Panc1 (cell line): ENCODE measurements around the gene DCDC2B.

ENCODE experiments used
- CTCF ChIP-seq: fragments of 450-650 bp; IDR thresholded peaks from 2 replicates; pipeline ENCODE4 v1.5.1; 2017; ENCODE audit warnings: mild to moderate bottlenecking
- POLR2AphosphoS5 ChIP-seq: IDR thresholded peaks from 2 replicates; pipeline ENCODE4 v1.6.1; 2012; ENCODE audit warnings: mild to moderate bottlenecking, low read depth, low read length, moderate library complexity
- REST ChIP-seq, 2 experiments: IDR thresholded peaks; 2 replicates each; pipeline ENCODE4 v1.6.1; 2011 to 2012; ENCODE audit warnings: low read depth in 2 of 2, control low read depth in 1 of 2, low read length in 1 of 2, mild to moderate bottlenecking in 1 of 2, moderate library complexity in 1 of 2; ENCODE audit not compliant: insufficient read depth in 1 of 2
- SIN3A ChIP-seq: IDR thresholded peaks from 2 replicates; pipeline ENCODE4 v1.6.1; 2012; ENCODE audit warnings: low read depth, mild to moderate bottlenecking, low read length, moderate library complexity, borderline replicate concordance; ENCODE audit not compliant: insufficient read depth
- TCF7L2 ChIP-seq: IDR thresholded peaks from 2 replicates; pipeline ENCODE4 v1.6.1; 2011; ENCODE audit warnings: mild to moderate bottlenecking, low read depth, low read length, inconsistent platforms

GRCh38 chr1:32220746-32221580 is 12.1 kb downstream of the DCDC2B start:
- no peak for TF ChIP-seq CTCF
- TF ChIP-seq POLR2AphosphoS5 = no peak
- TF ChIP-seq REST (IDR thresholded peaks at IDR 0.05; ENCODE audit: insufficient read depth in 1 of 2, low read depth in 2 of 2, low read length in 1 of 2) = no peak
- no peak for TF ChIP-seq SIN3A
- TF ChIP-seq TCF7L2 = no peak
